Measurements from ENCODE around the gene FSCN2.

DNA sequence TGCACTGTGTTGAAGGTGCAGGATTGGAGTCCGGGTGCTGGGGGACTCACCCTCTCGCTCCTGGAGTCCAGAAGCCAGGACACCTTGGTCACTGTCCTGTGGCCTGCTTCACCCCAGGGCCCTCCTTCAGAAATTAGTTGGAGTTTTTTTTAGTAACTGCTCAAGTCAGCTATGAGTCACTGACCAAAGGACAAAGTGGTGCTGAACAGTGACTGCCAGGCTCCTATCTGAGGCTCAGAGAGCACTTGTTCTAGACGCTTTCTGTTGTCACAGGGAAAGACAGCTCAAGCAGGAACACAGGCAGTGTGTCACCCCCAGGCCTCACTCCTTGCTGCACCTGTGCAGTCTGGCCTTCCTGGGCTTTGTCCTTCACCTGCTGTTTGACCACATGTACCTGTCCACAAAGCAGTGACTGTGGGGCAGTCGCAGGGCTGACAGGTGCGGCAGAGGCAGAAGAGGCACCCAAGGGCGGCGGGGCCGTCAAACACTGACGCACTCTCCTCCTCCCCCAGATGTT is 28.1 kb downstream of the FSCN2 start:
- TF ChIP-seq, protein P1, sequence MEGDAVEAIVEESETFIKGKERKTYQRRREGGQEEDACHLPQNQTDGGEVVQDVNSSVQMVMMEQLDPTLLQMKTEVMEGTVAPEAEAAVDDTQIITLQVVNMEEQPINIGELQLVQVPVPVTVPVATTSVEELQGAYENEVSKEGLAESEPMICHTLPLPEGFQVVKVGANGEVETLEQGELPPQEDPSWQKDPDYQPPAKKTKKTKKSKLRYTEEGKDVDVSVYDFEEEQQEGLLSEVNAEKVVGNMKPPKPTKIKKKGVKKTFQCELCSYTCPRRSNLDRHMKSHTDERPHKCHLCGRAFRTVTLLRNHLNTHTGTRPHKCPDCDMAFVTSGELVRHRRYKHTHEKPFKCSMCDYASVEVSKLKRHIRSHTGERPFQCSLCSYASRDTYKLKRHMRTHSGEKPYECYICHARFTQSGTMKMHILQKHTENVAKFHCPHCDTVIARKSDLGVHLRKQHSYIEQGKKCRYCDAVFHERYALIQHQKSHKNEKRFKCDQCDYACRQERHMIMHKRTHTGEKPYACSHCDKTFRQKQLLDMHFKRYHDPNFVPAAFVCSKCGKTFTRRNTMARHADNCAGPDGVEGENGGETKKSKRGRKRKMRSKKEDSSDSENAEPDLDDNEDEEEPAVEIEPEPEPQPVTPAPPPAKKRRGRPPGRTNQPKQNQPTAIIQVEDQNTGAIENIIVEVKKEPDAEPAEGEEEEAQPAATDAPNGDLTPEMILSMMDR (IDR thresholded peaks at IDR 0.05), result no peak
- no peak for TF ChIP-seq POLR2A (IDR thresholded peaks at IDR 0.05)

Data from lower leg skin (tissue), 3 donors.